GM21390 (cell line): ENCODE results near the gene FN1.
A peak's percentile ranks its signal among the peaks of the same experiment; 100 is the strongest.

Experiments
- ATAC-seq: cut with Tn5 transposase; IDR thresholded peaks from one replicate; pipeline ENCODE4 v1.9.1; 2021; ENCODE audit not compliant: unreplicated experiment

The FN1 gene

DNA sequence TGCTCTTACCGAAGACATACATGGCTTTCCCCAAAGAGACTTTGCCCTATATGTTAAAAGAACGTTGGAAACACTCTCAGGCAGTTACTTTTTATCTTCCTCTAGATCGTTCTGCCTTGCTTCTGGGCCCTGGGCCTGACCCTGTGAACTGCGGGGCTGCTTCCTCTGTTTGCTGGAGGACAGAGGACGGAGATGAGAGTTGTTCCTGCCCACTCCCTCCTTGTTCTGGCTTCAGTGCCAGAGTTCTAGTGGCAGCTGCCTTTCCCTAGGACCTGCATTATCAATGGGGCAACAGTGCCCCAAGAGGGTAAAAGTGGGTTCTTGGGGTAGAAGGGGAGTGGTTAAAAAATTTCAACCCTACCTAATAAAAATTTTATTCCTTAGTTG, 6.5 kb upstream of the FN1 start:
- no peak for ATAC-seq

DNA sequence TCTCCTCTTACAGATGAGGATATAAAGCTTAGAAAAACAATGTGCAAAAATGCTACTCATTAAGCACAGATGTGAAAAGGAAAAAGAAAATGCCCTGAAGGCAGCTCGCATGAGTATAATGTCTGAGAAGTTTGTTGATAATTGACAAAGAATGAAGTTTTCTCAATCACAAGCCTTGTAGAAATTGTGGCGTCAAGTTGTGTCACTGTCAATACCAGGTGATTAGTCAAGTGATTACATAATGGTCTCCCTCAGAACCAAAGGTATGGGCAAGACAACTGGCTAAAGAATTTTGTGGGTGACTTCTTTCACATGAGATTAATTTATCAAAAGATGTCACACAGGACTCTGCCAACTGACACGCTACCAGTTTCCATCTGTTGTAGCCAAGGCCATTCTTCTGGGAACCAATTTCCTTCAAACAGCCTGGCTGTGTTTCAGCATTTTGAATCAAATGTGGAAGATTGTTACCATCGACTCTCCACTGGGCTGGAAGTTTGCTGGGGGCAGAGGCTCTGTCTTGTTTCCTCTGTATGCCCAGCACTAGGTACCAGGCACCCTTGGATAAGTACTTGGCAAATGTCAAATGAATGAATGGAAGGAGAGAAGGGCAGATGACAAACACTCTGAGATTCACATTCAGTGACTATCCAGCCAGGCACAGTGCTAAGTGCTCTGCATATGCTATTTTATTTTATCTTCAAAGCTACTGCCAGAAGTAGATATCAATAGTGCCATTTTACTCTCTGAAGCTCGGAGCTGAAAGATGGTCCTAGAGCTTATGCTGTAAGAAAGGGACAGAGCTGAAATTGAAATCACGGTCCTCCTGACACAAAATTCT, 5.9 kb upstream of the FN1 start:
- no peak for ATAC-seq

DNA sequence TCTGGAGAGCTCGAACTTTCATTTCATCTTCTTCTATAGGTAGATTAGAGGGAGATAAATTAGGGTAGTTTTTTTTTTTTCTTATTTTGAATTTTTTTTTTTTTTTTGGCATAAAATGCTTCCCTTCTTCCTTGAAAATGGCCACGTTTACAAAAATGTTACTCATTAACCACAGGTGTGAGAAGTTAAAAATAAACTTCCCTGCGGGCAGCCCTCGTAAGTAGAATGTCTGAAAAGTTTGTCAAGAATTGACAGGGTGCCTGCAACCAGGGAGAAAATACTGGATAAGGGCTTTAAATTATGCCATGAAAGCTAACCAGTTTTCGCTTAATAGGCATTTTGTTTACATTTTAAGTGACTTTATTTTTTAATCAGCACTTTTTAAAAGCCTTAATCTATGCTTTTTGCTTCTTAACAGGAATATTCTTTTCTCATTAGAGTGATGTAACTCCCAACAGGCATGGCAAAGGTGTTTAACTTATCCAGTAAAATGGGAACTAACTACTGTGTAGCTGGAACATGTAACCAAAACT, 4.2 kb upstream of the FN1 start:
- ATAC-seq, result no peak

DNA sequence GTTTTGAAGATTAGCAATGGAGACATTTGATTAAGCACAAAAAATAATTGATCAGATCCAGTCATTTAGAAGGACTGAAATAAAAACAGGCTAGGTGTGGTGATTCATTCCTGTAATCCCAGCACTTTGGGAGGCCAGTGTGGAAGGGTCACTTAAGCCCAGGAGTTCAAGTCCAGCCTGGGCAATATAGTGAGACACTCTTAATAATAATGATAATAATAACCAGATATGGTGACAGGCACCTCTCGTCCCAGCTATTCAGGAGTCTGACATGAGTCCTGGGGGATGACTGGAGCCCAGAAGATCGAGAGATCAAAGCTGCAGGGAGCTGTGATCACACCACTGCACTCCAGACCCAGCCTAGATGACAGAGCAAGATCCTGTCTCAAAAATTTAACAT, 3.5 kb upstream of the FN1 start:
- no peak for ATAC-seq

DNA sequence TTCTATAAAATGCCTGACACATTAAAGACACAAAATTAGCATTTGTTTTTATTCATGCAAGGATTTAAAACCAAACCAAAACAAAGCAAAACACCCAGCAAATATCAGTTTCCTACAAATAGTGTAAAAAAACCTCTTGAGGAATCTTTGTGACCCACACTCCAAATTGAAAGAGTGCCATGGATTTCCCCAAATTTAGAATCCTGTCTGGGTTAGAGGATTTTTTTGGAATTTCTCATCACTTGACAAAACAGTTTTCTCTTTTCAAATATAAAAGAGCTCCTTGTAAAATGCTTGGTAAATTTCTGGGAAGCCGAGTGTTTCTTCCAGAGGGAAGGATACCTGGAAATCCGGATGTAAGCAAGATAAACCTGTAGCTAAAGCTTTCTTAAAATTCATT, 1.7 kb upstream of the FN1 start:
- no peak for ATAC-seq

- ATAC-seq, result no peak
These were observed 1.1 kb upstream of the FN1 start for GRCh38 chr2:215436705-215437565.

DNA sequence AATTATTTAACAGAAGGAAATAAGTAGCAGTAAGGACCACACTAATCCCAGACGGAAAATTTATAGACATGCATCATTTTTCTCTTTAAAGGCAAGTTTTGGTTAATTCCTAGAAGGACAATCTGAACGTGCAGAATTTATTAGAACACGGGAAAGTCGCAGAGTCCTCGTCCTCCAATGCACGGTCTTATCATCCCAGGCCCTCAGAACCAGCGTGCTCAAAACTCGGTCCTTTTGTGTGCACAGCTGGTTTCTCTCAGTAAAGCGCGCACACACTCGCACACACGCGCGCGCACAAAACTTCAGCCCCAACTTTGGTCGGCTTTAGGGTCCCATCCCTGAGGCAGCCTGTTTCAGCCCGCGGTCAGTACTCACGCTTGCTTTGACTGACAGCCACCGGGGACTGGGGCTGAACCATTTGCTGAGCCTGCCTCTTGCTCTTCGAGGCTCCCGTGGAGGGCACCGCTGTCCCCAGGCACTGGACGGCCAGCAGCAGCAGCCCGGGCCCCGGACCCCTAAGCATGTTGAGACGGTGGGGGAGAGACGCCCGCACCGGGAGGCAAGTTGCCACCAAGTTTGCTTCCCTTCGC, 493 bp downstream of the FN1 start:
- ATAC-seq, result peak; percentile 38

- no peak for ATAC-seq
These were observed 1.2 kb downstream of the FN1 start for GRCh38 chr2:215434447-215435279.

- ATAC-seq, result no peak
These were observed 2.9 kb downstream of the FN1 start for GRCh38 chr2:215432759-215433594.

DNA sequence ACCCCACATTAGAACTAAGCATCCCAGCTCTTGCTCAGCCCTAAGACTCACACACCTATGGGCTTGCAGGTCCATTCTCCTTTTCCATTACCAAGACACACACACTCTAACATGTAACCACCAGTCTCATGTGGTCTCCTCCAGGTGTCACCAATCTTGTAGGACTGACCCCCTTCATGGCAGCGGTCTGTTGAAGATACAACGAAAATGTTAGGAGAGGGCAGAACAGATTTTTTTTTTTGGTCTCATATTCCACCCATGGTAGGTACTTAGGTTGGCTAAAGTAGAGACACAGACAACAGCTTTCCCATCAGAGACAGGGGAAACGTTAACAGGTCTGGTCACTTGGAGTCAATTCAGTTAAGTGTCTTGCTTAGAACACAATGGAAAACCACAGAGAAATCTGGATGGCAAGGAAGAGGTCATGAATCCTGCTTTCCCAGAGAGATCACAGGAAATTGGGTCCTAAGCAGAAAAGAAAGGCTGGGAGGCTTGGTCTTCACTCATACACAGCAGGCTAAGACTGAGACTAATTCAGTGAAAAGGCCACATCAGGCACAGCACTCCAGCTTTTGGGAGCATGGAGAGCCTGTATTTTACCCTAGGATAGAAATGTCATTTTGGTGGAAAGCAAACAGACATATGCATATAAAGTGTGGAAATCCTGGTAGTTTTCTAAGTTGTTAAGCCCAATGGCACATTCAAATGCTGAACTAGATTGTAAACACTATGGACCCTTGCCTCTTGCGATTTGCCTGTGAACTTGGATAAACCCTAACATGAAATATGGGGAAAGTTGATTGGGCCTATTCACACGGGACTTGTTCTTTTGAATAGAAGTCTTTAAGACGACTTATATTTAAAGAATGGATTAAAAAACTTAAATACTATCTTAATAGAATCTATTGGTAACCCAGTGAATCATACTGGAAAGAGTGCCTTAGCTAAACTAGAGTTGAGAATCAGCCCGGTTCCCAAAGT, 3.8 kb downstream of the FN1 start:
- ATAC-seq, result no peak

GRCh38 chr2:215431290-215431689, 4.6 kb downstream of the FN1 start:
- no peak for ATAC-seq

DNA sequence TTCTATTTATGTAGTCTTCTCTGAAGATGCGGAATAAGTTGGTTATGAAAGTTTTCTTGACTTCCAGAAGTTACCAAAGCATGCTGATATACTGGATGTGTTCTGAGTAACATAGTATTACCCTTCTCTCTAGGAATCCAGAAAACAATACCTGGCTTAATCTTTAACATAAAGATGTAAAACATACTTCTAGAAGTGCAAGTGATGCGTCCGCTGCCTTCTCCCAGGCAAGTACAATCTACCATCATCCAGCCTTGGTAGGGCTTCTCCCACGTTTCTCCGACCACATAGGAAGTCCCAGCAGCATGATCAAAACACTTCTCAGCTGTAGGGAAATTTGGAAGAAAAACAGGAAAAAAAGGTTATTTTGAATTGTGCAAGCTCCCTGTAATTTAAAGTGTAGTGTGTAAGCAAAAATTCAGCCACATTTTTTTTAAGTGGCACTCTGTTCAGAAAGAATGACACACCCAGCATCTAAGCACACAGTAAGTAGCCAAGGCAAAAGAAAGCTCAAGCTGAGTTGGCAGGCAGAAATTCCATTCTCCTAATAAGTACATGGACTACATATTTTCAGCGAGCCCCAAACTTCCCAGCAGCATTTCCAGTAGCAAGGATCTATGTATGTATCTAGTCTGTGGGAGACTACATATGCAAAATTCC, 5.2 kb downstream of the FN1 start:
- ATAC-seq, result no peak

DNA sequence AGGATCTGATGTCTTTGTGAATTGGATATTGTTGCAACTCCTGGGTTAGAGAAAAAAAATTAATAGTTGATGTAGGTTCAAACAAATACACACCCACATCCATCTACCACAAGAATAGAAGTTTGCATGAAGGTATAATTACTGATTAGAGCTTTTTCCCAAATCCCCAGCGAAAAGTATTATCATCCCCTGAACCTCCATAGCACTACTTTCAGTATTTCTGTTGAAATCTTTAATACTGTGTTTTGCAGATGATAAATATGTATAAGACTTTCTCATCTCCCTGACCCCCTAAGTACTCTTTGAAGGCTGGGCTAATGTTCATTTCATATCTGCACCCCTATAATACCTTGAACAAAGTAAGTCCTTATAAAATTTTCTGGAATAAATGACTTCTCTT, 6.4 kb downstream of the FN1 start:
- ATAC-seq, result no peak

DNA sequence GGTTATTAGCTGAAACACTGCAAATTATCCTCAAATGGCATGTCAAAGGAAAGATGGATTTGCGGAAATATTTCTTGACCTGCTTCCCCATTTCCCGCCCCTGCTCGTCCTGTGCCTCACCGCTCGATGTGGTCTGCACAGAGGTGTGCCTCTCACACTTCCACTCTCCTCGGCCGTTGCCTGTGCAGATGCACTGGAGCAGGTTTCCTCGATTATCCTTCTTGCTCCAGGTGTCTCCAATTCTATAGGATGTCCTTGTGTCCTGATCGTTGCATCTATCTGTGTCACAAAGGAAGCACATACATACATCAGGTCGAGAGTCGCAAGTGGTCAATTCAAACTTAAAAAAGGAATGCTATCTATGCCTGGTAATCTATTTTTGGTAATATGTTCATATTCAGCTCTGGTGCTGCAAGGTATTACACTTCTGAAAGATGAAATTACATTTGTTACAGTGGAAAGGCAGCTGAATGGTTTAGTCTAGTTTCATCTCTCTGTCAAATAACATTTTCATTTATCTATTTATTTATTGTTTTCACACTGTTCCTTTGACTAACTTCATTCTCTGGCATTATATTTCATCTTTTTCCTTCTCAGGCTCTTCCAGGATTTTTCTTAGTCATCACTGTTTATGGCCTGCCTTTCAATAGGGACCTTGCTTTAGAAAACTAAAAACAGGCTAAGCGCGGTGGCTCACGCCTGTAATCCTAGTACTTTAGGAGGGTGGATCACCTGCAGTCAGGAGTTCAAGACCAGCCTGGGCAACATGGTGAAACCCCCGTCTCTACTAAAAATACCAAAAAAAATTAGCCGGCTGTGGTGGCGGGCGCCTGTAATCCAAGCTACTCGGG, 7.6 kb downstream of the FN1 start:
- ATAC-seq, result no peak

DNA sequence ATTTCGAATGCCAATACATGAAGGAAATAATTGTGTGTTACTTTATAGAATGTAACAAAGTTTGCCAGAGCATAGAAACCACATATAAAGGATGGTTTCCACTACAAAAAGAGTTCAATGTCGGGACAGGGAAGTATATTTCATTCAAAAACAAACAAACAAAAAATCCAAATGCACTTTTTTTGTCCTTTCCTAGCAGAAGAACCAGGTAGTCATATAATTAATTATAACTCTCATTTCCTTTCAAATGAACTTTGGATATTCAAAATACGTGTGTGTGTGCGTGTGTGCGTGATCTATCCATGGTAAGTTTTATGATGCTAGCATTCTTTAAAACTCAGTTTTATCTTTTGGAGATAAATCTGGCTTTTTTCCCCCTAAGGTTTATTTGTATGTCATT, 8.3 kb downstream of the FN1 start:
- ATAC-seq, result no peak

GRCh38 chr2:215425021-215425782, 10.7 kb downstream of the FN1 start:
- ATAC-seq, result no peak
